ENCODE data around the gene UPF1. TPM values are rescaled to one million over a fixed set of nuclear protein-coding genes. Genes with fewer than 3 reads are reported as not detected.
A peak's percentile ranks its signal among the peaks of the same experiment; 100 is the strongest.

The UPF1 gene
- total RNA-seq, 1 experiment from 2014 or later = 96.6 TPM

GRCh38 chr19:18783958-18784785 is 47.6 kb upstream of the UPF1 start:
- H3K27me3 Mint-ChIP-seq (ENCODE audit: insufficient read depth, unreplicated experiment) = peaks cover 10% of the 10 kb centered on the region
- no TSS peak for BruUV-seq (replicated peaks)

DNA sequence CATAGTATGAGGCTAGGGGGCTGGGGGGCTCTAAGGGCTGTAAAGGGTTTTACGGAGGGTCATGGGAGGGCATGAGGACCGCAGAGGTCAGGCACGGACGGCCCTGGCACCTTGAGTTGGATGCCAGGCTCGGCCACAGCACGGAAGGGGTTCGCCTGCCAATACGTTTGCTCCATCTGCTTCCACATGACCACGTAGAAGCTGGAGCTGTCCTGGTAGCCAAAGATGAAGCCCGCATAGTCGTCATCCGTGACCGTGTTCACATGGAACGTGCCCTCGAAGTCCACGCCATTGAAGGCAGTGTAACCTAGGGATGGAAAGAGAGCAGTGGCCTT is 47.0 kb upstream of the UPF1 start:
- no peak overlapping the region for H3K4me3 Mint-ChIP-seq (ENCODE audit: unreplicated experiment)
- H3K9me3 Mint-ChIP-seq (ENCODE audit: unreplicated experiment) = no peaks in the 10 kb centered on the region
- Histone ChIP-seq H3K9me3 (no peaks in the 10 kb centered on the region), H3K27me3 (replicated peaks; ENCODE audit: control insufficient read depth, insufficient read depth, low read length) (peaks cover 2% of the 10 kb centered on the region), H3K4me1 (0 out of 2 replicates have a peak, but pooled peaks cover 5% of the 10 kb centered on the region), H3K36me3 (ENCODE audit: control insufficient read depth, insufficient read depth, low read length) (no peaks in the 10 kb centered on the region), H3K4me3 (ENCODE audit: low read depth, low read length) (no peak overlapping the region)
- POLR2A ChIA-PET = no interaction called here
- no TSS peak for BruUV-seq (replicated peaks)
- TF ChIP-seq, protein P1, sequence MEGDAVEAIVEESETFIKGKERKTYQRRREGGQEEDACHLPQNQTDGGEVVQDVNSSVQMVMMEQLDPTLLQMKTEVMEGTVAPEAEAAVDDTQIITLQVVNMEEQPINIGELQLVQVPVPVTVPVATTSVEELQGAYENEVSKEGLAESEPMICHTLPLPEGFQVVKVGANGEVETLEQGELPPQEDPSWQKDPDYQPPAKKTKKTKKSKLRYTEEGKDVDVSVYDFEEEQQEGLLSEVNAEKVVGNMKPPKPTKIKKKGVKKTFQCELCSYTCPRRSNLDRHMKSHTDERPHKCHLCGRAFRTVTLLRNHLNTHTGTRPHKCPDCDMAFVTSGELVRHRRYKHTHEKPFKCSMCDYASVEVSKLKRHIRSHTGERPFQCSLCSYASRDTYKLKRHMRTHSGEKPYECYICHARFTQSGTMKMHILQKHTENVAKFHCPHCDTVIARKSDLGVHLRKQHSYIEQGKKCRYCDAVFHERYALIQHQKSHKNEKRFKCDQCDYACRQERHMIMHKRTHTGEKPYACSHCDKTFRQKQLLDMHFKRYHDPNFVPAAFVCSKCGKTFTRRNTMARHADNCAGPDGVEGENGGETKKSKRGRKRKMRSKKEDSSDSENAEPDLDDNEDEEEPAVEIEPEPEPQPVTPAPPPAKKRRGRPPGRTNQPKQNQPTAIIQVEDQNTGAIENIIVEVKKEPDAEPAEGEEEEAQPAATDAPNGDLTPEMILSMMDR (IDR thresholded peaks at IDR 0.05; ENCODE audit: insufficient read depth in 1 of 2, low read depth in 1 of 2, low read length in 1 of 2, severe bottlenecking in 1 of 2, unreplicated experiment in 1 of 2) = no peak
- intact Hi-C loops (cut with micrococcal nuclease; ENCODE audit: unreplicated experiment) = no loop called here
- CTCF ChIA-PET = no interaction called here
- no peaks in the 10 kb centered on the region for H3K36me3 Mint-ChIP-seq (ENCODE audit: insufficient read depth, unreplicated experiment)
- no peak overlapping the region for H3K27ac Mint-ChIP-seq (ENCODE audit: unreplicated experiment)
- H3K27me3 Mint-ChIP-seq (ENCODE audit: insufficient read depth, unreplicated experiment) = peaks cover 12% of the 10 kb centered on the region
- peaks cover 12% of the 10 kb centered on the region for H3K4me1 Mint-ChIP-seq (ENCODE audit: low read depth, unreplicated experiment)
- no peak for DNase-seq

More at GRCh38 chr19:18783958-18784785, 47.6 kb upstream of the UPF1 start:
- Histone ChIP-seq H3K36me3 (ENCODE audit: control insufficient read depth, insufficient read depth, low read length) (no peaks in the 10 kb centered on the region), H3K4me1 (0 out of 2 replicates have a peak, but pooled peaks cover 5% of the 10 kb centered on the region), H3K4me3 (ENCODE audit: low read depth, low read length) (no peak overlapping the region), H3K27me3 (replicated peaks; ENCODE audit: control insufficient read depth, insufficient read depth, low read length) (peaks cover 1% of the 10 kb centered on the region), H3K9me3 (no peaks in the 10 kb centered on the region)
- DNase-seq = no peak
- peak overlapping the region; percentile 17 for H3K4me3 Mint-ChIP-seq (ENCODE audit: unreplicated experiment)
- H3K4me1 Mint-ChIP-seq (ENCODE audit: low read depth, unreplicated experiment) = peaks cover 8% of the 10 kb centered on the region
- no peaks in the 10 kb centered on the region for H3K36me3 Mint-ChIP-seq (ENCODE audit: insufficient read depth, unreplicated experiment)
- ChIA-PET POLR2A (no interaction called here), CTCF (no interaction called here)
- TF ChIP-seq, protein P1 (IDR thresholded peaks at IDR 0.05; ENCODE audit: insufficient read depth in 1 of 2, low read depth in 1 of 2, low read length in 1 of 2, severe bottlenecking in 1 of 2, unreplicated experiment in 1 of 2) = no peak
- no peaks in the 10 kb centered on the region for H3K9me3 Mint-ChIP-seq (ENCODE audit: unreplicated experiment)
- H3K27ac Mint-ChIP-seq (ENCODE audit: unreplicated experiment) = no peak overlapping the region
- intact Hi-C loops (cut with micrococcal nuclease; ENCODE audit: unreplicated experiment) = no loop called here

DNA sequence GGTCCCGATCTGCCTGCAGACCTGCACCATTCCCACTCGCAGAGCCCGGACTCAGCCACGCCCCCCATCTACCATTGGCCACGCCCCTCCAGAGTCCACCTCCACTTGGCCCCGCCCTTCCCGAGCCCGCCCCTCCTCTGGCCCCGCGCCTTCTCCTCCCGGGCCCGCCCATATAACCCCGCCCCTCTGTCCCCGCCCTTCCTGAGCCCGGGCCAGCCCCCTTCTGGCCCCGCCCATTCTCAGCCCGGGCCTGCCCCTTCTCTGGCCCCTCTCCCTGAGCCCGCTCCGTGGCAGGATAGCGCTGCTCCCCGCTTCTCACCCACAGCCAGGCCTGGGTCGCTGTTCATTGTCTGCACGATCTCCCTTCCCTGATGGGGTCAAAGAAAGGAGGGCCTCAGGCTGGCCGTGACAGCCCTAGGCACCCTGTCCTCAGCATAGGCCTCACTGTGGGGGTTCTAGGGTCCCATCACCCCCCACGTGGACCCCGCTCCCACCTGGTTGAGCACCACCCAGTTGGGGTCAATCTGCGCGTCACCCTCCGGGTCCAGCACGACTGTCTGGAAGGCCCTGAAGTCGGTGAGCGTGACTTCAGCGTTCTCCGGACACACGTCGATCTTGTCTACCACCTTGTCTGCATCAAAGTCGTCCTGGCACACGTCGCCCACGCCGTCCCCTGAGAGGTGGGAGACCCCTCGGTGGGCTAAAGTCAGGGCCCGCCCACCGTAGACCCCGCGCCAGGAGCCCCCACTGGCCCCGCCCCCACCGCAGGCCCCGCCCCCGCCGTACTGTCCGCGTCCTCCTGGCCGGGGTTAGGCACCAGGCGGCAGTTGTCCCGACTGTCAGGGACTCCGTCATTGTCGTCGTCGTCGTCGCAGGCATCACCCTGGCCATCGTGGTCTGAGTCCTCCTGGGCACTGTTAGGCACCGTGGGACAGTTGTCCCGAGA is 46.3 kb upstream of the UPF1 start:
- peak; percentile 80 to 88 for DNase-seq
- TF ChIP-seq, protein P1 (IDR thresholded peaks at IDR 0.05; ENCODE audit: insufficient read depth in 1 of 2, low read depth in 1 of 2, low read length in 1 of 2, severe bottlenecking in 1 of 2, unreplicated experiment in 1 of 2) = no peak
- Mint-ChIP-seq H3K27ac (ENCODE audit: unreplicated experiment) (no peak overlapping the region), H3K36me3 (ENCODE audit: insufficient read depth, unreplicated experiment) (no peaks in the 10 kb centered on the region), H3K9me3 (ENCODE audit: unreplicated experiment) (no peaks in the 10 kb centered on the region), H3K4me3 (ENCODE audit: unreplicated experiment) (peak overlapping the region; percentile 57), H3K27me3 (ENCODE audit: insufficient read depth, unreplicated experiment) (peaks cover 17% of the 10 kb centered on the region), H3K4me1 (ENCODE audit: low read depth, unreplicated experiment) (peaks cover 18% of the 10 kb centered on the region)
- H3K36me3 ChIP-seq (ENCODE audit: control insufficient read depth, insufficient read depth, low read length) = no peaks in the 10 kb centered on the region
- H3K9me3 ChIP-seq = no peaks in the 10 kb centered on the region
- CTCF ChIA-PET = no interaction called here
- POLR2A ChIA-PET = no interaction called here
- no TSS peak for BruUV-seq (replicated peaks)
- H3K27me3 ChIP-seq (replicated peaks; ENCODE audit: control insufficient read depth, insufficient read depth, low read length) = peaks cover 2% of the 10 kb centered on the region
- H3K4me1 ChIP-seq = peaks cover 8% of the 10 kb centered on the region; the same call in 1 of the 2 replicates
- intact Hi-C loops (cut with micrococcal nuclease; ENCODE audit: unreplicated experiment) = no loop called here
- no peak overlapping the region for H3K4me3 ChIP-seq (ENCODE audit: low read depth, low read length)

Measured in Caco-2 (cell line).